ENCODE results near the gene TCERG1L. TPM values are rescaled to one million over a fixed set of nuclear protein-coding genes. Genes with fewer than 3 reads are reported as not detected.
"Not testable (repeated sequence)": the region's sequence is repeated elsewhere in the genome, so short reads cannot be mapped to it uniquely, and the experiment has no call there.

The TCERG1L gene
- total RNA-seq, 2 experiments from 2014 or later: 0.06 TPM; not detected in 1

DNA sequence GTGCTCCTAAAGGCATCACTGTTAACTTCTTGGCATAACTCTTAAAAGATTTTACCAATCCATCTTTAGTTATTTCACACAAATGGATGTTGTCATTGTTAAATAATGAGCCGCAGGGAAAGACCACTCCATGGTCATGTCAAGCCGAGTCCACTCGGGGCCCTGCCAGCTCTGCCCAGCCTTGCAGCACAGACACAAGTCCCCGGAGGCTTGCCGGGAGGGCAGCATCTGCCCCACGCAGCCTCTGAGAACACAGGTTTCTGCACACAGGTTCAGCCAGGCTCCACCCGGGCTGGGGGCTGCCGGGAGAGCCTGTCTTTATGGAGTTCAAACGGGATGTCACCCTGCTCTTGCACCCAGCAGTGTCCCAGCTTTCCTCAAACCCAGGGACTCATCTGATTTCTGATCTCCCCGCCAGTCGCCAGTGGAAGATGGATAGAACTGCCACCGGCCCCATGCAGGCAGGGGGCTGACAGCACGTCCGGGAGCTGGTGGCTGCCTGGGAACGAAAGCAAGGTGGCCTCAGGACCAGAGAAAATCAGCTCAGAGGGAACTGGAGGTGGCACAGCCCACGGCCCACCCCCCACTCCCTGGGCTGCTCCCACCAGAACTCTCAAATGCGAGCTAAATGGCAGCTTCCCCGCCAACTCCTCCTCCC, 156.2 kb downstream of the TCERG1L start:
- Mint-ChIP-seq H3K4me1 (ENCODE audit: low read depth) (peaks cover 5% of the 10 kb centered on the region), H3K9me3 (peaks cover 10% of the 10 kb centered on the region), H3K27ac (no peak overlapping the region), H3K27me3 (peaks cover 12% of the 10 kb centered on the region), H3K4me3 (no peak overlapping the region), H3K36me3 (ENCODE audit: low read depth) (no peaks in the 10 kb centered on the region)
- H3K27ac ChIP-seq (ENCODE audit: low read depth in 1 of 2, low read length in 2 of 2): no peak overlapping the region
- no peaks in the 10 kb centered on the region for H3K36me3 ChIP-seq (ENCODE audit: insufficient read depth, low read length)
- ChIA-PET CTCF (no interaction called here), POLR2A (no interaction called here)
- peaks cover 0 to 2% of the 10 kb centered on the region in 2 experiments for H3K27me3 ChIP-seq (ENCODE audit: control insufficient read depth in 1 of 2, insufficient read depth in 2 of 2, low read length in 2 of 2)
- ATAC-seq (ENCODE audit: poor library complexity) (no peak), DNase-seq (no peak)
- TF ChIP-seq, protein P1, sequence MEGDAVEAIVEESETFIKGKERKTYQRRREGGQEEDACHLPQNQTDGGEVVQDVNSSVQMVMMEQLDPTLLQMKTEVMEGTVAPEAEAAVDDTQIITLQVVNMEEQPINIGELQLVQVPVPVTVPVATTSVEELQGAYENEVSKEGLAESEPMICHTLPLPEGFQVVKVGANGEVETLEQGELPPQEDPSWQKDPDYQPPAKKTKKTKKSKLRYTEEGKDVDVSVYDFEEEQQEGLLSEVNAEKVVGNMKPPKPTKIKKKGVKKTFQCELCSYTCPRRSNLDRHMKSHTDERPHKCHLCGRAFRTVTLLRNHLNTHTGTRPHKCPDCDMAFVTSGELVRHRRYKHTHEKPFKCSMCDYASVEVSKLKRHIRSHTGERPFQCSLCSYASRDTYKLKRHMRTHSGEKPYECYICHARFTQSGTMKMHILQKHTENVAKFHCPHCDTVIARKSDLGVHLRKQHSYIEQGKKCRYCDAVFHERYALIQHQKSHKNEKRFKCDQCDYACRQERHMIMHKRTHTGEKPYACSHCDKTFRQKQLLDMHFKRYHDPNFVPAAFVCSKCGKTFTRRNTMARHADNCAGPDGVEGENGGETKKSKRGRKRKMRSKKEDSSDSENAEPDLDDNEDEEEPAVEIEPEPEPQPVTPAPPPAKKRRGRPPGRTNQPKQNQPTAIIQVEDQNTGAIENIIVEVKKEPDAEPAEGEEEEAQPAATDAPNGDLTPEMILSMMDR (IDR thresholded peaks at IDR 0.05): no peak
- no peak overlapping the region for H3K4me3 ChIP-seq (ENCODE audit: low read length)
- intact Hi-C loops (cut with DNase I, micrococcal nuclease): no loop called here
- H3K9me3 ChIP-seq (ENCODE audit: control insufficient read depth in 1 of 2, insufficient read depth in 1 of 2, low read length in 2 of 2): peaks cover 6 to 39% of the 10 kb centered on the region in 2 experiments
- H3K4me1 ChIP-seq (ENCODE audit: insufficient read depth, low read length): no peaks in the 10 kb centered on the region

DNA sequence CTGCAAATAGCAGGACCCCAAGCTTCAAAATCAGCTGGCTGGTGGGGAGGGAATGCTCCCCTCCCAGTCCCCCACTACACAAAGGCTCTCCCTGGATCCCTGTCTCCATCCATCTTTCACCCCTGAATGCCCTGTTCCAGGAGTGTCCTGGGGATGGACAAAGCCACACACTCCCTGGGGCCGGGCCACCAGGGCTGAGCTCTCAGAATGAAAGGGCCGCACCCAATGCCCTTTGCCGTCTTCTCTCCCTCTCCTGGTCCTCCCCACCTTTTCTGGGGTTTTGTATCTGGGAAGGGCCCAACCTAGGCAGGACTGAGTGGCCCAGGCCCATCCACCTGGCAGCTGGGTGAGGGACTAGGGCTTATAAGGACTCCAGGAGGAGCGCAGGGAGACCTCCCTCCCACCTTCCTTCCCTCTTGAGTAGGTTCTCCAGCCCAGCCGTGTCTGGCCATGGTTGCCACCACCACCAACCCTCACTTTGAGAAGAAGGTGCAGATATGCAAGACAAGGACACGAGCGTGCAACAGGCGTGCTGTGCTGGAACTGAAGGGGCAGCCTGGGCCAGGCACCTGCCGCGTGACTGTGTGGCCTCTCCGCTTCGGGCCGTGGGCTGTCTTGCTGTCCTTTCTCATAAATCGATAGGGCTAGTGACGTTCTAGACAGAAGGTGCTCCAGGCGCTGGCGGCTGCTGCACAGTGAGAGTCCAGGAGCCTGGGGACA, 157.1 kb downstream of the TCERG1L start:
- H3K36me3 ChIP-seq (ENCODE audit: insufficient read depth, low read length): no peaks in the 10 kb centered on the region
- H3K27me3 ChIP-seq (ENCODE audit: control insufficient read depth in 1 of 2, insufficient read depth in 2 of 2, low read length in 2 of 2): peaks cover 0 to 2% of the 10 kb centered on the region in 2 experiments
- ATAC-seq (ENCODE audit: poor library complexity) (no peak), DNase-seq (no peak)
- ChIA-PET POLR2A (no interaction called here), CTCF (no interaction called here)
- peaks cover 12% of the 10 kb centered on the region for H3K27me3 Mint-ChIP-seq
- H3K27ac Mint-ChIP-seq: no peak overlapping the region
- H3K4me3 ChIP-seq (ENCODE audit: low read length): no peak overlapping the region
- peaks cover 5% of the 10 kb centered on the region for H3K4me1 Mint-ChIP-seq (ENCODE audit: low read depth)
- no peaks in the 10 kb centered on the region for H3K36me3 Mint-ChIP-seq (ENCODE audit: low read depth)
- TF ChIP-seq, protein P1 (IDR thresholded peaks at IDR 0.05): no peak
- H3K9me3 ChIP-seq (ENCODE audit: control insufficient read depth in 1 of 2, insufficient read depth in 1 of 2, low read length in 2 of 2): peaks cover 6 to 48% of the 10 kb centered on the region in 2 experiments
- H3K27ac ChIP-seq (ENCODE audit: low read depth in 1 of 2, low read length in 2 of 2): no peak overlapping the region
- H3K4me1 ChIP-seq (ENCODE audit: insufficient read depth, low read length): no peaks in the 10 kb centered on the region
- no peak overlapping the region for H3K4me3 Mint-ChIP-seq
- H3K9me3 Mint-ChIP-seq: peaks cover 10% of the 10 kb centered on the region
- intact Hi-C loops (cut with DNase I, micrococcal nuclease): no loop called here

DNA sequence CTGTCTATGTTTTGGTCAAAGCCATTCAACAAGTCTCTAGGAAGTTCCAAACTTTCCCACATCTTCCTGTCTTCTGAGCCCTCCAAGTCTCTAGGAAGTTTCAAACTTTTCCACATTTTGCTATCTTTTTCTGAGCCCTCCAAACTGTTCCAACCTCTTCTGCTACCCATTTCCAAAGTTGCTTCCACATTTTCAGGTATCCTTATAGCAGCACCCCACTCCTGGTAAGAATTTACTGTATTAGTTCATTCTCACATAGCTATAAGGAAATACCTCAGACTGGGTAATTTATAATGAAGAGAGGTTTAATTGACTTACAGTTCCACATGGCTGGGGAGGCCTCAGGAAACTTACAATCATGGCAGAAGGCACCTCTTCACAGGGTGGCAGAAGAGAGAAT, 159.1 kb downstream of the TCERG1L start:
- H3K27ac ChIP-seq (ENCODE audit: low read depth in 1 of 2, low read length in 2 of 2); H3K4me1 ChIP-seq (ENCODE audit: insufficient read depth, low read length); H3K36me3 Mint-ChIP-seq (ENCODE audit: low read depth); CTCF ChIA-PET; H3K27ac Mint-ChIP-seq; H3K27me3 ChIP-seq (ENCODE audit: control insufficient read depth in 1 of 2, insufficient read depth in 2 of 2, low read length in 2 of 2); H3K36me3 ChIP-seq (ENCODE audit: insufficient read depth, low read length); H3K4me3 Mint-ChIP-seq; intact Hi-C loops (cut with DNase I, micrococcal nuclease); H3K4me1 Mint-ChIP-seq (ENCODE audit: low read depth); DNase-seq; ATAC-seq (ENCODE audit: poor library complexity); H3K4me3 ChIP-seq (ENCODE audit: low read length); POLR2A ChIA-PET: not testable (repeated sequence)
- Mint-ChIP-seq H3K9me3 (peaks cover 10% of the 10 kb centered on the region), H3K27me3 (peaks cover 12% of the 10 kb centered on the region)
- peaks cover 6 to 54% of the 10 kb centered on the region in 2 experiments for H3K9me3 ChIP-seq (ENCODE audit: control insufficient read depth in 1 of 2, insufficient read depth in 1 of 2, low read length in 2 of 2)

Measured in CD4-positive, alpha-beta T cell (primary cell).